H9 (cell line): Measurements from ENCODE around the gene ANP32B. TPM values are rescaled to one million over a fixed set of nuclear protein-coding genes. Genes with fewer than 3 reads are reported as not detected.

Experiments used
- DNase-seq: peaks from one replicate; pipeline ENCODE4 v3.0.0-alpha.2; 2017
- H2AFZ ChIP-seq: one replicate; pipeline ENCODE4 v1.6.1; 2013; ENCODE audit warnings: mild to moderate bottlenecking, low read length, control low read depth, moderate library complexity
- H2AK5ac ChIP-seq: 2 replicates; pipeline ENCODE4 v1.6.1; 2013; ENCODE audit warnings: low read length, control low read depth, mixed read lengths; ENCODE audit not compliant: insufficient read length
- H2BK120ac ChIP-seq: one replicate; pipeline ENCODE4 v1.6.1; 2013; ENCODE audit warnings: low read depth, mild to moderate bottlenecking, low read length, control low read depth, inconsistent platforms; ENCODE audit not compliant: poor library complexity, severe bottlenecking
- H2BK12ac ChIP-seq: 2 replicates; pipeline ENCODE4 v1.6.1; 2013; ENCODE audit warnings: low read length, control low read depth, mixed read lengths, low read depth; ENCODE audit not compliant: insufficient read length
- H2BK15ac ChIP-seq: 2 replicates; pipeline ENCODE4 v1.6.1; 2013; ENCODE audit warnings: low read depth, low read length, control low read depth
- H2BK20ac ChIP-seq: one replicate; pipeline ENCODE4 v1.6.1; 2013; ENCODE audit warnings: low read depth, mild to moderate bottlenecking, low read length, control low read depth, inconsistent platforms; ENCODE audit not compliant: poor library complexity, severe bottlenecking
- H2BK5ac ChIP-seq: 2 replicates; pipeline ENCODE4 v1.6.1; 2013; ENCODE audit warnings: low read length, control low read depth, mixed read lengths; ENCODE audit not compliant: insufficient read length
- H3K14ac ChIP-seq: 2 replicates; pipeline ENCODE4 v1.6.1; 2013; ENCODE audit warnings: low read length, control low read depth; ENCODE audit not compliant: insufficient read depth
- H3K18ac ChIP-seq: 2 replicates; pipeline ENCODE4 v1.6.1; 2013; ENCODE audit warnings: low read depth, mild to moderate bottlenecking, mixed read lengths, low read length, control low read depth; ENCODE audit not compliant: insufficient read length
- H3K23ac ChIP-seq: 2 replicates; pipeline ENCODE4 v1.6.1; 2013; ENCODE audit warnings: low read length, control low read depth, mixed read lengths, low read depth; ENCODE audit not compliant: insufficient read length
- H3K23me2 ChIP-seq: 2 replicates; pipeline ENCODE4 v1.6.1; 2013; ENCODE audit warnings: low read depth, mild to moderate bottlenecking, mixed read lengths, low read length, control low read depth; ENCODE audit not compliant: insufficient read length, poor library complexity, severe bottlenecking
- H3K27ac ChIP-seq: 2 replicates; pipeline ENCODE4 v1.5.1; 2013; ENCODE audit warnings: low read length, control low read depth, mixed read lengths, low read depth; ENCODE audit not compliant: insufficient read length
- H3K27me3 ChIP-seq: 2 replicates; pipeline ENCODE4 v1.6.1; 2013; ENCODE audit warnings: low read length, control low read depth, inconsistent platforms; ENCODE audit not compliant: insufficient read depth
- H3K4ac ChIP-seq: 2 replicates; pipeline ENCODE4 v1.6.1; 2013; ENCODE audit warnings: low read depth, mild to moderate bottlenecking, control low read depth, inconsistent platforms, low read length, moderate library complexity
- H3K4me1 ChIP-seq: 2 replicates; pipeline ENCODE4 v1.6.1; 2013; ENCODE audit warnings: low read length, control low read depth, inconsistent platforms; ENCODE audit not compliant: insufficient read depth
- H3K4me2 ChIP-seq: 2 replicates; pipeline ENCODE4 v1.6.1; 2013; ENCODE audit warnings: low read length, control low read depth, mixed read lengths; ENCODE audit not compliant: insufficient read length, insufficient read depth
- H3K56ac ChIP-seq: 2 replicates; pipeline ENCODE4 v1.6.1; 2013; ENCODE audit warnings: low read depth, mild to moderate bottlenecking, mixed read lengths, low read length, control low read depth; ENCODE audit not compliant: insufficient read length
- H3K79me1 ChIP-seq: 2 replicates; pipeline ENCODE4 v1.6.1; 2013; ENCODE audit warnings: low read depth, mild to moderate bottlenecking, moderate library complexity, low read length, control low read depth, inconsistent platforms; ENCODE audit not compliant: insufficient read depth, poor library complexity, severe bottlenecking
- H3K79me2 ChIP-seq: 2 replicates; pipeline ENCODE4 v1.6.1; 2013; ENCODE audit warnings: low read length, control low read depth, inconsistent platforms; ENCODE audit not compliant: insufficient read depth
- H3K9ac ChIP-seq: 2 replicates; pipeline ENCODE4 v1.6.1; 2013; ENCODE audit warnings: low read length, control low read depth, mixed read lengths; ENCODE audit not compliant: insufficient read length; ENCODE audit errors: extremely low read depth
- H3K9me3 ChIP-seq: one replicate; pipeline ENCODE4 v1.6.1; 2013; ENCODE audit warnings: low read depth, low read length, inconsistent platforms; ENCODE audit not compliant: control insufficient read depth
- H3T11ph ChIP-seq: one replicate; pipeline ENCODE4 v1.6.1; 2013; ENCODE audit warnings: mild to moderate bottlenecking, low read length, control low read depth, inconsistent platforms
- H4K20me1 ChIP-seq: one replicate; pipeline ENCODE4 v1.6.1; 2013; ENCODE audit not compliant: control insufficient read depth, insufficient read length, insufficient read depth
- H4K5ac ChIP-seq: 2 replicates; pipeline ENCODE4 v1.6.1; 2013; ENCODE audit warnings: low read depth, mild to moderate bottlenecking, mixed read lengths, low read length, control low read depth; ENCODE audit not compliant: insufficient read length
- H4K8ac ChIP-seq: replicated peaks from 2 replicates; pipeline ENCODE4 v1.6.1; 2013; ENCODE audit warnings: low read length, control low read depth, mixed read lengths, low read depth; ENCODE audit not compliant: insufficient read length
- H4K91ac ChIP-seq: 2 replicates; pipeline ENCODE4 v1.6.1; 2013; ENCODE audit warnings: low read depth, mild to moderate bottlenecking, moderate library complexity, mixed read lengths, low read length, control low read depth; ENCODE audit not compliant: insufficient read length
- H3K27ac Mint-ChIP-seq, 3 experiments: 2 replicates in 2 of 3; 3 replicates in 1 of 3; pipeline ENCODE4 v1.8.0; 2020 to 2021; ENCODE audit warnings: mixed read lengths in 3 of 3, mild to moderate bottlenecking in 1 of 3, moderate library complexity in 1 of 3
- H3K27me3 Mint-ChIP-seq: 2 replicates; pipeline ENCODE4 v1.8.0; 2021; ENCODE audit warnings: low read depth, mild to moderate bottlenecking, moderate library complexity, mixed read lengths
- H3K36me3 Mint-ChIP-seq, 3 experiments: 2 replicates in 2 of 3; 3 replicates in 1 of 3; pipeline ENCODE4 v1.8.0; 2020 to 2021; ENCODE audit warnings: low read depth in 3 of 3, mixed read lengths in 3 of 3; ENCODE audit not compliant: insufficient read depth in 1 of 3
- H3K4me1 Mint-ChIP-seq, 2 experiments: 2 replicates each; pipeline ENCODE4 v1.8.0; 2020; ENCODE audit warnings: mixed read lengths in 2 of 2
- H3K4me3 Mint-ChIP-seq, 2 experiments: 2 replicates in 1 of 2; 3 replicates in 1 of 2; pipeline ENCODE4 v1.8.0; 2020 to 2021; ENCODE audit warnings: mild to moderate bottlenecking in 2 of 2, mixed read lengths in 2 of 2, moderate library complexity in 1 of 2
- H3K9me3 Mint-ChIP-seq, 2 experiments: 2 replicates in 1 of 2; 3 replicates in 1 of 2; pipeline ENCODE4 v1.8.0; 2020; ENCODE audit warnings: mild to moderate bottlenecking in 2 of 2, mixed read lengths in 2 of 2, moderate library complexity in 1 of 2
- WGBS: extraction: QIAGEN DNeasy Blood & Tissue Kit; methylation state at CpG from one replicate; pipeline ENCODE4 v1.1.7; 2013; ENCODE audit warnings: missing lambda C conversion rate, low lambda C conversion rate, mixed read lengths; ENCODE audit not compliant: insufficient read length; ENCODE audit errors: extremely low coverage; 5-methylcytosine and 5-hydroxymethylcytosine counted together
- total RNA-seq: library from RNA; stranded (reverse); gene quantifications from 2 replicates; pipeline ENCODE4 v1.2.1, GENCODE V29; 2021
- TF ChIP-seq, protein P1 (sequence below): fragments of 200-600 bp; sonication (generic); conservative IDR thresholded peaks from 3 replicates; pipeline ENCODE4 v1.8.0; 2021; ENCODE audit warnings: antibody characterized with exemption, mild to moderate bottlenecking

The ANP32B gene
- total RNA-seq, 1 experiment from 2014 or later, result 91.6 TPM

DNA sequence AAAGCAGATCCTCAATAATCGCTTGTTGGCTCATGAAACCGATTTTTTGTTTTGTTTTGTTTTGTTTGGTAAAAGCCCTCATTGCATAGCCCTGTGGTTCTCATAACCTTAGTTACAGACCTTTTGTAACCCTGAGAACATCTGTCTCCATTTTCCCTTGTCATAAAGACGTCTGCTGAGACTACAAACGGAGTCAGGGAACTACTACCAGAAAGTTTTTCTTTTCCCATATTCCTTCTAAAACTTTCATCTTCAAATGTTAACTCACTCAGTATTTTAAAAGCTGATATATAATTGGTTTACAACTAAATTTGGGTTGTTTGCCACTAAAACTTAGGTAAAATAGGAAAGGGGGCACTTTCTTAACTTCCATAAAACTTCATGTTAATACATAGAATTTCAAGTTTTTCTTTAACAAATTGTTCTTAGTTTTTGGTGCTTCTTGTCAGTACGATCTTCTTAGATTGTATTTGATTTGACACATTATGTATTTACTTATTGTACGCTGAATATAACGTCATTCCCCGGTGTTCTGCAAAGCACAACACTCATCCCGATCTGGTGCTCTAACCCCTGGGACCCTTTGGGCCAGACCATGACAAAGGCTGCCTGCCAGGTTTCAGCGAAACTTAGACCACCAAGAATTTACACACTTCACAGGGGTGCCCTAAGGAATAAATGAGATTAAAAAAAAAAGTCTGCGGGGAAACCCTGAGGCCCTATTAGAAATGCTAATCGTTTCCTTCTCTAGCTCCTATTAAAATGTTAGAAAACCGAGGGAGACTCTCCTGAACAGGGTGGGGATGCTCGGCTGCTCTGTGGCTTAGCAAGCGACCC lies 1.1 kb upstream of the ANP32B start:
- Histone ChIP-seq H3K23me2 (peaks cover 9% of the 10 kb centered on the region), H4K8ac (no peak overlapping the region), H3T11ph (no peak overlapping the region), H3K9ac (no peak overlapping the region), H2BK15ac (no peak overlapping the region), H3K18ac (no peak overlapping the region), H3K56ac (no peak overlapping the region), H2BK12ac (no peak overlapping the region), H4K91ac (no peak overlapping the region), H3K4ac (no peak overlapping the region), H3K79me1 (peaks cover 7% of the 10 kb centered on the region), H4K20me1 (peaks cover 2% of the 10 kb centered on the region), H2BK120ac (no peak overlapping the region), H2AFZ (no peak overlapping the region), H4K5ac (no peak overlapping the region), H3K23ac (no peak overlapping the region), H3K27ac (no peak overlapping the region), H2BK20ac (no peak overlapping the region), H3K27me3 (peaks cover 54% of the 10 kb centered on the region), H3K79me2 (peaks cover 6% of the 10 kb centered on the region; the same call in 1 of the 2 replicates), H3K4me1 (no peaks in the 10 kb centered on the region), H3K4me2 (peak overlapping the region; percentile 40), H2BK5ac (no peak overlapping the region), H3K9me3 (no peaks in the 10 kb centered on the region), H2AK5ac (no peak overlapping the region), H3K14ac (no peak overlapping the region)
- no CpG with 5 or more reads among the region's 15 CpGs for WGBS
- H3K4me3 Mint-ChIP-seq, result peak overlapping the region in 1 of 2 experiments; percentile 69; a peak in 4 of 5 replicates
- H3K36me3 Mint-ChIP-seq, result peaks cover 0 to 3% (median 0%) of the 10 kb centered on the region in 3 experiments; a peak in 1 of 7 replicates
- H3K9me3 Mint-ChIP-seq, result peaks cover 3 to 10% of the 10 kb centered on the region in 2 experiments
- H3K4me1 Mint-ChIP-seq, result peaks cover 4 to 6% of the 10 kb centered on the region in 2 experiments; a peak in 3 of 4 replicates
- H3K27ac Mint-ChIP-seq, result no peak overlapping the region; a peak in 1 of 7 replicates
- no peak for DNase-seq
- H3K27me3 Mint-ChIP-seq, result peaks cover 74% of the 10 kb centered on the region
- TF ChIP-seq, protein P1, sequence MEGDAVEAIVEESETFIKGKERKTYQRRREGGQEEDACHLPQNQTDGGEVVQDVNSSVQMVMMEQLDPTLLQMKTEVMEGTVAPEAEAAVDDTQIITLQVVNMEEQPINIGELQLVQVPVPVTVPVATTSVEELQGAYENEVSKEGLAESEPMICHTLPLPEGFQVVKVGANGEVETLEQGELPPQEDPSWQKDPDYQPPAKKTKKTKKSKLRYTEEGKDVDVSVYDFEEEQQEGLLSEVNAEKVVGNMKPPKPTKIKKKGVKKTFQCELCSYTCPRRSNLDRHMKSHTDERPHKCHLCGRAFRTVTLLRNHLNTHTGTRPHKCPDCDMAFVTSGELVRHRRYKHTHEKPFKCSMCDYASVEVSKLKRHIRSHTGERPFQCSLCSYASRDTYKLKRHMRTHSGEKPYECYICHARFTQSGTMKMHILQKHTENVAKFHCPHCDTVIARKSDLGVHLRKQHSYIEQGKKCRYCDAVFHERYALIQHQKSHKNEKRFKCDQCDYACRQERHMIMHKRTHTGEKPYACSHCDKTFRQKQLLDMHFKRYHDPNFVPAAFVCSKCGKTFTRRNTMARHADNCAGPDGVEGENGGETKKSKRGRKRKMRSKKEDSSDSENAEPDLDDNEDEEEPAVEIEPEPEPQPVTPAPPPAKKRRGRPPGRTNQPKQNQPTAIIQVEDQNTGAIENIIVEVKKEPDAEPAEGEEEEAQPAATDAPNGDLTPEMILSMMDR, result no peak
